ENCODE data around the gene IRF2BP2. TPM values are rescaled to one million over a fixed set of nuclear protein-coding genes. Genes with fewer than 3 reads are reported as not detected.

IRF2BP2 gene
- total and polyA plus RNA-seq, 2 of the 13 experiments (the other 11 are each of a cell fraction or from before 2014, with no cell fraction given) = 140 to 147 TPM

DNA sequence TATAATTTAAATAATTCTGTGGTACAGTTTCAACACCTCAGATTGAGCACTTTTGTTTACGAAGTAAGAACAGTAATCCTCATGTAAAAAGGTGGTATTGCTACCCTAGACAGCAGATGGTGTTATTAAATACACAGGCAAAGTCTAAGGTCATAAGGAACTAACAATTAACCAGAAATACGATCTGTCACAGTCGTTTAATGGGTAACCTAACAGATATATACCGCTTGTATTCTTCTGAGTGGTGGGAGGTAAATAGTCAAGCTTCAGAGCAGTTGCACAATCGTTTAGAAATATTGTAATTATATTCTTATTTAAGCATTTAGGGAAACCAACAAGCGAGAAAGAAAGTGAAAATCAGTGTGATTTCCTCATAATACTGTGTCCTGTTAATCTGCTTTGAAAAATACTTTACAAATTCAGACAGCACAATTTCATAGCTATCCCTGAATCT, 9.8 kb upstream of the IRF2BP2 start (continued):
- TF ChIP-seq MIER3 (CRISPR knock-in tag; IDR thresholded peaks at IDR 0.05; ENCODE audit: borderline replicate concordance) (peak; percentile 75; the same call in 1 of the 2 replicates), DNMT1 (CRISPR knock-in tag; IDR thresholded peaks at IDR 0.05) (no peak), PHF21A (CRISPR knock-in tag; IDR thresholded peaks at IDR 0.05) (peak; percentile 51; the same call in 1 of the 2 replicates), ZNF264 (CRISPR knock-in tag; IDR thresholded peaks at IDR 0.05) (0 out of 2 replicates have a peak, but pooled peaks have one; percentile 8), FOXA1 (IDR thresholded peaks at IDR 0.05) (peak; percentile 75), FOXA1 (CRISPR knock-in tag; IDR thresholded peaks at IDR 0.05) (peak; percentile 88), ARNT2 (CRISPR knock-in tag; IDR thresholded peaks at IDR 0.05; ENCODE audit: low read depth) (no peak), KLF16 (CRISPR knock-in tag; IDR thresholded peaks at IDR 0.05) (no peak; a peak in 1 of 4 replicates), ZNF138 (CRISPR knock-in tag; IDR thresholded peaks at IDR 0.05; ENCODE audit: low read depth) (no peak), NFKB2 (CRISPR knock-in tag; IDR thresholded peaks at IDR 0.05; ENCODE audit: borderline replicate concordance) (no peak), REPIN1 (CRISPR knock-in tag; IDR thresholded peaks at IDR 0.05; ENCODE audit: borderline replicate concordance, low read depth) (peak; percentile 54; the same call in 1 of the 2 replicates), STAG1 (CRISPR knock-in tag; IDR thresholded peaks at IDR 0.05) (peak; percentile 33; the same call in 1 of the 2 replicates), KDM5A (IDR thresholded peaks at IDR 0.05; ENCODE audit: borderline replicate concordance, low read length) (no peak; the same call in 1 of the 2 replicates), ATM (IDR thresholded peaks at IDR 0.05; ENCODE audit: borderline replicate concordance) (no peak), NR2F6 (IDR thresholded peaks at IDR 0.05) (peak; percentile 91), NR2F6 (CRISPR knock-in tag; IDR thresholded peaks at IDR 0.05) (peak; percentile 89), HNRNPL (IDR thresholded peaks at IDR 0.05; ENCODE audit: low read depth, low read length) (0 out of 2 replicates have a peak, but pooled peaks have one; percentile 25), SMAD1 (CRISPR knock-in tag; IDR thresholded peaks at IDR 0.05; ENCODE audit: borderline replicate concordance, low read depth) (no peak), FOXO1 (CRISPR knock-in tag; IDR thresholded peaks at IDR 0.05) (peak; percentile 89), ZNF431 (CRISPR knock-in tag; IDR thresholded peaks at IDR 0.05; ENCODE audit: borderline replicate concordance, low read depth) (no peak), ZBTB20 (CRISPR knock-in tag; IDR thresholded peaks at IDR 0.05; ENCODE audit: borderline replicate concordance, low read depth) (peak; percentile 85; the same call in 1 of the 2 replicates), NFIB (CRISPR knock-in tag; IDR thresholded peaks at IDR 0.05; ENCODE audit: borderline replicate concordance) (no peak), SRSF4 (IDR thresholded peaks at IDR 0.05; ENCODE audit: low read depth, low read length, poor library complexity, severe bottlenecking) (no peak), NCOA5 (CRISPR knock-in tag; IDR thresholded peaks at IDR 0.05) (no peak), ZNF224 (CRISPR knock-in tag; IDR thresholded peaks at IDR 0.05) (no peak), SIN3B (IDR thresholded peaks at IDR 0.05; ENCODE audit: low read length) (no peak)
- TF ChIP-seq, protein P1, sequence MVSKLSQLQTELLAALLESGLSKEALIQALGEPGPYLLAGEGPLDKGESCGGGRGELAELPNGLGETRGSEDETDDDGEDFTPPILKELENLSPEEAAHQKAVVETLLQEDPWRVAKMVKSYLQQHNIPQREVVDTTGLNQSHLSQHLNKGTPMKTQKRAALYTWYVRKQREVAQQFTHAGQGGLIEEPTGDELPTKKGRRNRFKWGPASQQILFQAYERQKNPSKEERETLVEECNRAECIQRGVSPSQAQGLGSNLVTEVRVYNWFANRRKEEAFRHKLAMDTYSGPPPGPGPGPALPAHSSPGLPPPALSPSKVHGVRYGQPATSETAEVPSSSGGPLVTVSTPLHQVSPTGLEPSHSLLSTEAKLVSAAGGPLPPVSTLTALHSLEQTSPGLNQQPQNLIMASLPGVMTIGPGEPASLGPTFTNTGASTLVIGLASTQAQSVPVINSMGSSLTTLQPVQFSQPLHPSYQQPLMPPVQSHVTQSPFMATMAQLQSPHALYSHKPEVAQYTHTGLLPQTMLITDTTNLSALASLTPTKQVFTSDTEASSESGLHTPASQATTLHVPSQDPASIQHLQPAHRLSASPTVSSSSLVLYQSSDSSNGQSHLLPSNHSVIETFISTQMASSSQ (IDR thresholded peaks at IDR 0.05; ENCODE audit: low read depth) = peak; percentile 99
- TF ChIP-seq, protein P1 (CRISPR knock-in tag; IDR thresholded peaks at IDR 0.05; ENCODE audit: borderline replicate concordance) = peak; percentile 99
- TF ChIP-seq, protein P2, sequence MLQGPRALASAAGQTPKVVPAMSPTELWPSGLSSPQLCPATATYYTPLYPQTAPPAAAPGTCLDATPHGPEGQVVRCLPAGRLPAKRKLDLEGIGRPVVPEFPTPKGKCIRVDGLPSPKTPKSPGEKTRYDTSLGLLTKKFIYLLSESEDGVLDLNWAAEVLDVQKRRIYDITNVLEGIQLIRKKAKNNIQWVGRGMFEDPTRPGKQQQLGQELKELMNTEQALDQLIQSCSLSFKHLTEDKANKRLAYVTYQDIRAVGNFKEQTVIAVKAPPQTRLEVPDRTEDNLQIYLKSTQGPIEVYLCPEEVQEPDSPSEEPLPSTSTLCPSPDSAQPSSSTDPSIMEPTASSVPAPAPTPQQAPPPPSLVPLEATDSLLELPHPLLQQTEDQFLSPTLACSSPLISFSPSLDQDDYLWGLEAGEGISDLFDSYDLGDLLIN (CRISPR knock-in tag; IDR thresholded peaks at IDR 0.05; ENCODE audit: borderline replicate concordance) = no peak

Data from HepG2 (cell line).